GM23248 (cell line): ENCODE data around the gene PCDHGC3. TPM values are rescaled to one million over a fixed set of nuclear protein-coding genes. Genes with fewer than 3 reads are reported as not detected.

Source experiments
- DNase-seq: peaks from one replicate; pipeline ENCODE4 v3.0.0-alpha.2; 2015
- H2AFZ ChIP-seq: fragments of 200-600 bp; sonication (generic); 2 replicates; pipeline ENCODE4 v1.6.1; 2016; ENCODE audit warnings: antibody characterized with exemption
- H3F3A ChIP-seq: fragments of 200-600 bp; sonication (generic); 2 replicates; pipeline ENCODE4 v1.6.1; 2016; ENCODE audit warnings: mild to moderate bottlenecking, antibody characterized with exemption, mixed run types; ENCODE audit not compliant: insufficient read depth
- H3K27ac ChIP-seq: fragments of 200-600 bp; sonication (generic); 2 replicates; pipeline ENCODE4 v1.5.1; 2016; ENCODE audit warnings: mild to moderate bottlenecking
- H3K27me3 ChIP-seq: fragments of 200-600 bp; sonication (generic); replicated peaks from 2 replicates; pipeline ENCODE4 v1.6.1; 2016; ENCODE audit warnings: mild to moderate bottlenecking; ENCODE audit not compliant: insufficient read depth
- H3K36me3 ChIP-seq: fragments of 200-600 bp; sonication (generic); 2 replicates; pipeline ENCODE4 v1.6.1; 2016; ENCODE audit warnings: low read depth, mild to moderate bottlenecking
- H3K4me1 ChIP-seq: fragments of 200-600 bp; sonication (generic); 2 replicates; pipeline ENCODE4 v1.6.1; 2016; ENCODE audit warnings: mild to moderate bottlenecking; ENCODE audit not compliant: insufficient read depth
- H3K4me2 ChIP-seq: fragments of 200-600 bp; sonication (generic); one replicate; pipeline ENCODE4 v1.6.1; 2016; ENCODE audit warnings: mild to moderate bottlenecking; ENCODE audit not compliant: unreplicated experiment
- H3K4me3 ChIP-seq: fragments of 200-600 bp; sonication (generic); 2 replicates; pipeline ENCODE4 v1.5.1; 2016; ENCODE audit warnings: mild to moderate bottlenecking
- H3K79me2 ChIP-seq: fragments of 200-600 bp; sonication (generic); 2 replicates; pipeline ENCODE4 v1.6.1; 2016; ENCODE audit warnings: mild to moderate bottlenecking; ENCODE audit not compliant: insufficient read depth
- H3K9ac ChIP-seq: fragments of 200-600 bp; sonication (generic); 2 replicates; pipeline ENCODE4 v1.6.1; 2016; ENCODE audit warnings: mild to moderate bottlenecking
- H3K9me2 ChIP-seq: fragments of 200-600 bp; sonication (generic); 2 replicates; pipeline ENCODE4 v1.6.1; 2016; ENCODE audit warnings: mixed run types, mild to moderate bottlenecking, moderate library complexity; ENCODE audit not compliant: insufficient read depth
- H3K9me3 ChIP-seq: fragments of 200-600 bp; sonication (generic); one replicate; pipeline ENCODE4 v1.6.1; 2017; ENCODE audit warnings: low read depth
- H4K20me1 ChIP-seq: fragments of 200-600 bp; sonication (generic); 2 replicates; pipeline ENCODE4 v1.6.0; 2016; ENCODE audit not compliant: insufficient read depth
- EZH2 ChIP-seq: fragments of 200-600 bp; sonication (generic); IDR thresholded peaks from 2 replicates; pipeline ENCODE4 v1.6.1; 2018; ENCODE audit warnings: antibody characterized with exemption, mild to moderate bottlenecking; ENCODE audit not compliant: insufficient read depth, poor library complexity, severe bottlenecking
- EZH2phosphoT487 ChIP-seq: fragments of 200-600 bp; sonication (generic); IDR thresholded peaks from 2 replicates; pipeline ENCODE4 v1.6.1; 2018; ENCODE audit warnings: antibody characterized with exemption, moderate library complexity, mild to moderate bottlenecking, low read depth; ENCODE audit not compliant: insufficient read depth
- whole genome bisulfite sequencing, 2 experiments: methylation state at CpG; one replicate each; pipeline ENCODE4 v1.1.6; 2015 to 2017; ENCODE audit warnings: low lambda C conversion rate in 2 of 2, low coverage in 1 of 2; ENCODE audit errors: missing lambda C conversion rate in 2 of 2; 5-methylcytosine and 5-hydroxymethylcytosine counted together
- in situ Hi-C: fragments of 300-500 bp; cut with MboI; formaldehyde crosslinking; loops from 2 replicates; pipeline ENCODE4 v1.15.0; 2020
- polyA plus RNA-seq: library from polyadenylated mRNA; unstranded; fragments of >200 nt; fragmentation: Nextera tagmentation; extraction: Ambion mirVana; gene quantifications from 2 replicates; pipeline ENCODE4 v1.2.1, GENCODE V29; 2016
- total RNA-seq: library from RNA; depleted of rRNA; stranded (reverse); fragments of >200 nt; shearing (Covaris generic); gene quantifications from 2 replicates; pipeline ENCODE4 v1.2.3, GENCODE V29; 2014

PCDHGC3 gene
- total and polyA plus RNA-seq, 2 experiments from 2014 or later, result 44.6 to 74.4 TPM

- Histone ChIP-seq H2AFZ (no peak overlapping the region), H3K4me3 (no peak overlapping the region), H3K4me1 (peaks cover 40% of the 10 kb centered on the region), H3F3A (peaks cover 36% of the 10 kb centered on the region), H3K27me3 (no peaks in the 10 kb centered on the region), H3K9me2 (no peaks in the 10 kb centered on the region), H3K9ac (no peak overlapping the region), H3K79me2 (peaks cover 86% of the 10 kb centered on the region), H3K27ac (no peak overlapping the region), H3K9me3 (no peaks in the 10 kb centered on the region), H3K4me2 (no peak overlapping the region), H4K20me1 (no peaks in the 10 kb centered on the region), H3K36me3 (no peaks in the 10 kb centered on the region)
- DNase-seq, result no peak
- TF ChIP-seq EZH2 (no peak), EZH2phosphoT487 (no peak)
- WGBS, 2 experiments, result 75 to 78% methylated on average over 7 of the region's 7 CpGs
- in situ Hi-C loops, result no loop called here
Observed at GRCh38 chr5:141487131-141487530, 11.4 kb downstream of the PCDHGC3 start.

GRCh38 chr5:141488591-141489561 is 13.1 kb downstream of the PCDHGC3 start, which contains the start of gene PCDHGC5:
Gene PCDHGC5, plus strand, starts transcription at chr5:141489081. Its CDS starts 160 bp downstream, at chr5:141489241.
- peaks cover 86% of the 10 kb centered on the region for H3K79me2 ChIP-seq
- H3K4me1 ChIP-seq, result peaks cover 44% of the 10 kb centered on the region
- peak within 1 kb of the TSS; percentile 60 for H3K4me3 ChIP-seq
- H3K9ac ChIP-seq, result peak within 1 kb of the TSS; percentile 55
- H3K9me2 ChIP-seq, result no peaks in the 10 kb centered on the region
- TF ChIP-seq EZH2phosphoT487 (no peak), EZH2 (no peak)
- H3F3A ChIP-seq, result peaks cover 36% of the 10 kb centered on the region
- peak; percentile 88 for DNase-seq
- H2AFZ ChIP-seq, result no peak within 1 kb of the TSS
- H3K27me3 ChIP-seq, result no peaks in the 10 kb centered on the region
- no peaks in the 10 kb centered on the region for H3K36me3 ChIP-seq
- H3K9me3 ChIP-seq, result no peaks in the 10 kb centered on the region
- 10 to 15% methylated on average over 12 to 14 of the region's 14 CpGs for WGBS, 2 experiments
- H3K4me2 ChIP-seq, result peak within 1 kb of the TSS; percentile 78
- peak within 1 kb of the TSS; percentile 79 for H3K27ac ChIP-seq
- no peaks in the 10 kb centered on the region for H4K20me1 ChIP-seq
- in situ Hi-C loops, result no loop called here

- Histone ChIP-seq H2AFZ (no peak overlapping the region), H3K4me3 (peak overlapping the region; percentile 60; the same call in 1 of the 2 replicates), H4K20me1 (no peaks in the 10 kb centered on the region), H3K27me3 (no peaks in the 10 kb centered on the region), H3K9ac (peak overlapping the region; percentile 55; the same call in 1 of the 2 replicates), H3K79me2 (peaks cover 84% of the 10 kb centered on the region), H3K27ac (peak overlapping the region; percentile 79), H3K9me3 (no peaks in the 10 kb centered on the region), H3K4me1 (peaks cover 43% of the 10 kb centered on the region), H3K4me2 (peak overlapping the region; percentile 78), H3F3A (peaks cover 36% of the 10 kb centered on the region), H3K36me3 (no peaks in the 10 kb centered on the region), H3K9me2 (no peaks in the 10 kb centered on the region)
- DNase-seq, result no peak
- in situ Hi-C loops, result no loop called here
- 91 to 95% methylated on average over 10 of the region's 10 CpGs for WGBS, 2 experiments
- TF ChIP-seq EZH2, result no peak
- TF ChIP-seq EZH2phosphoT487, result no peak
Observed at GRCh38 chr5:141489841-141490240, 14.1 kb downstream of the PCDHGC3 start.

- H2AFZ ChIP-seq, result no peak overlapping the region
- no peak overlapping the region for H3K27ac ChIP-seq
- H3K9ac ChIP-seq, result no peak overlapping the region
- DNase-seq, result no peak
- 93 to 96% methylated on average over 10 of the region's 10 CpGs for WGBS, 2 experiments
- H3F3A ChIP-seq, result peaks cover 36% of the 10 kb centered on the region
- no peaks in the 10 kb centered on the region for H3K9me3 ChIP-seq
- H3K27me3 ChIP-seq, result no peaks in the 10 kb centered on the region
- H3K9me2 ChIP-seq, result no peaks in the 10 kb centered on the region
- H3K4me1 ChIP-seq, result peaks cover 40% of the 10 kb centered on the region
- TF ChIP-seq EZH2phosphoT487 (no peak), EZH2 (no peak)
- no peak overlapping the region for H3K4me3 ChIP-seq
- H3K4me2 ChIP-seq, result no peak overlapping the region
- no peaks in the 10 kb centered on the region for H3K36me3 ChIP-seq
- peaks cover 84% of the 10 kb centered on the region for H3K79me2 ChIP-seq
- in situ Hi-C loops, result no loop called here
- H4K20me1 ChIP-seq, result no peaks in the 10 kb centered on the region
Observed at GRCh38 chr5:141490271-141490670, 14.5 kb downstream of the PCDHGC3 start.
